Ishikawa (cell line): ENCODE data around the gene CFAP97.

Source experiments
- CEBPB ChIP-seq: IDR thresholded peaks from 2 replicates; pipeline ENCODE4 v1.6.1; 2012
- CREB1 ChIP-seq: IDR thresholded peaks from 2 replicates; pipeline ENCODE4 v1.6.1; 2012; ENCODE audit warnings: low read depth
- EGR1 ChIP-seq: IDR thresholded peaks from 2 replicates; pipeline ENCODE4 v1.6.1; 2012
- EP300 ChIP-seq: IDR thresholded peaks from 2 replicates; pipeline ENCODE4 v1.6.1; 2012; ENCODE audit warnings: borderline replicate concordance
- RAD21 ChIP-seq: IDR thresholded peaks from 2 replicates; pipeline ENCODE4 v1.6.1; 2012; ENCODE audit warnings: low read depth
- TAF1 ChIP-seq: IDR thresholded peaks from 2 replicates; pipeline ENCODE4 v1.6.1; 2012; ENCODE audit warnings: low read depth, mild to moderate bottlenecking
- YY1 ChIP-seq: IDR thresholded peaks from 2 replicates; pipeline ENCODE4 v1.6.1; 2012; ENCODE audit warnings: low read depth
- TF ChIP-seq, protein P1 (sequence below): IDR thresholded peaks from 2 replicates; pipeline ENCODE4 v1.6.1; 2012
- TF ChIP-seq, protein P2 (sequence below): IDR thresholded peaks from 2 replicates; pipeline ENCODE4 v1.6.1; 2012; ENCODE audit warnings: low read depth, mild to moderate bottlenecking

DNA sequence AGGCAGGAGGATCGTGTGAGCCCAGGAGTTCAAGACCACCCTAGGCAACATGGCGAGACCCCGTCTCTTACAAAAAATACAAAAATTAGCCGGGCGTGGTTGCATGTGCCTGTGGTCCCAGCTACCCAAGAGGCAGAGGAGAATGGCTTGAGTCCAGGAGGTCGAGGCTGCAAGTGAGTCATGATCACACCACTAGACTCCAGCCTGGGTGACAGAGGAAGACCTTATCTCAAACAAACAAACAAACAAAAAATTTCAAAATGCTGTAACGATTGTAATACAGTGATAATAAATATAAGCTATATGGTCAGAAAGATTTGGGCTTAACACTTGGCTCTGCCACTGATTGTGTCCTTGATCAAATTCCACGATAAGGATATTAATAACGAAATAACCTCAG lies 36.6 kb downstream of the CFAP97 start:
- TF ChIP-seq RAD21 (no peak), YY1 (no peak), TAF1 (no peak), EP300 (no peak), EGR1 (no peak), CEBPB (no peak), CREB1 (no peak)
- TF ChIP-seq, protein P1, sequence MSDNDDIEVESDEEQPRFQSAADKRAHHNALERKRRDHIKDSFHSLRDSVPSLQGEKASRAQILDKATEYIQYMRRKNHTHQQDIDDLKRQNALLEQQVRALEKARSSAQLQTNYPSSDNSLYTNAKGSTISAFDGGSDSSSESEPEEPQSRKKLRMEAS, result no peak
- TF ChIP-seq, protein P2, sequence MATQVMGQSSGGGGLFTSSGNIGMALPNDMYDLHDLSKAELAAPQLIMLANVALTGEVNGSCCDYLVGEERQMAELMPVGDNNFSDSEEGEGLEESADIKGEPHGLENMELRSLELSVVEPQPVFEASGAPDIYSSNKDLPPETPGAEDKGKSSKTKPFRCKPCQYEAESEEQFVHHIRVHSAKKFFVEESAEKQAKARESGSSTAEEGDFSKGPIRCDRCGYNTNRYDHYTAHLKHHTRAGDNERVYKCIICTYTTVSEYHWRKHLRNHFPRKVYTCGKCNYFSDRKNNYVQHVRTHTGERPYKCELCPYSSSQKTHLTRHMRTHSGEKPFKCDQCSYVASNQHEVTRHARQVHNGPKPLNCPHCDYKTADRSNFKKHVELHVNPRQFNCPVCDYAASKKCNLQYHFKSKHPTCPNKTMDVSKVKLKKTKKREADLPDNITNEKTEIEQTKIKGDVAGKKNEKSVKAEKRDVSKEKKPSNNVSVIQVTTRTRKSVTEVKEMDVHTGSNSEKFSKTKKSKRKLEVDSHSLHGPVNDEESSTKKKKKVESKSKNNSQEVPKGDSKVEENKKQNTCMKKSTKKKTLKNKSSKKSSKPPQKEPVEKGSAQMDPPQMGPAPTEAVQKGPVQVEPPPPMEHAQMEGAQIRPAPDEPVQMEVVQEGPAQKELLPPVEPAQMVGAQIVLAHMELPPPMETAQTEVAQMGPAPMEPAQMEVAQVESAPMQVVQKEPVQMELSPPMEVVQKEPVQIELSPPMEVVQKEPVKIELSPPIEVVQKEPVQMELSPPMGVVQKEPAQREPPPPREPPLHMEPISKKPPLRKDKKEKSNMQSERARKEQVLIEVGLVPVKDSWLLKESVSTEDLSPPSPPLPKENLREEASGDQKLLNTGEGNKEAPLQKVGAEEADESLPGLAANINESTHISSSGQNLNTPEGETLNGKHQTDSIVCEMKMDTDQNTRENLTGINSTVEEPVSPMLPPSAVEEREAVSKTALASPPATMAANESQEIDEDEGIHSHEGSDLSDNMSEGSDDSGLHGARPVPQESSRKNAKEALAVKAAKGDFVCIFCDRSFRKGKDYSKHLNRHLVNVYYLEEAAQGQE, result no peak
